DMS114 treated with DMSO at 0.1 percent for 48 hours (cell line): Measurements from ENCODE around the gene GPSM3.
A peak's percentile ranks its signal among the peaks of the same experiment; 100 is the strongest.

Source experiments
- DNase-seq: peaks from one replicate; lab custom pipeline; 2025; ENCODE audit not compliant: unreplicated experiment; lab: John Stamatoyannopoulos, UW

Gene GPSM3

GRCh38 chr6:32175711-32176475, 16.6 kb downstream of the GPSM3 start, which contains the start of gene AGPAT1:
Gene AGPAT1, minus strand, starts transcription at chr6:32176084. Its CDS starts 4,588 bp downstream, at chr6:32171496.
- DNase-seq: peak; percentile 96

- DNase-seq: no peak
Measured at GRCh38 chr6:32175322-32175710, 17.1 kb downstream of the GPSM3 start.

- no peak for DNase-seq
Measured at GRCh38 chr6:32174416-32174815, 18.0 kb downstream of the GPSM3 start.

GRCh38 chr6:32173051-32173727, 19.3 kb downstream of the GPSM3 start:
- no peak for DNase-seq

GRCh38 chr6:32171234-32171633, 21.2 kb downstream of the GPSM3 start:
- DNase-seq: no peak

- DNase-seq: no peak
Measured at GRCh38 chr6:32170294-32170693, 22.1 kb downstream of the GPSM3 start.

- no peak for DNase-seq
Measured at GRCh38 chr6:32168807-32169591, 23.4 kb downstream of the GPSM3 start.

GRCh38 chr6:32168350-32168749, 24.1 kb downstream of the GPSM3 start:
- no peak for DNase-seq

- no peak for DNase-seq
Measured at GRCh38 chr6:32167761-32168262, 24.6 kb downstream of the GPSM3 start.

GRCh38 chr6:32167154-32167760, 25.2 kb downstream of the GPSM3 start:
- DNase-seq: no peak

GRCh38 chr6:32166411-32167061, 25.9 kb downstream of the GPSM3 start:
- DNase-seq: no peak

- DNase-seq: no peak
Measured at GRCh38 chr6:32164295-32164694, 28.1 kb downstream of the GPSM3 start, which contains the start of gene EGFL8. Gene EGFL8, plus strand, starts transcription at chr6:32164595. Its CDS starts 1,571 bp downstream, at chr6:32166166.

GRCh38 chr6:32163559-32164258, 28.7 kb downstream of the GPSM3 start:
- no peak for DNase-seq

- no peak for DNase-seq
Measured at GRCh38 chr6:32158052-32158451, 34.4 kb downstream of the GPSM3 start.

- no peak for DNase-seq
Measured at GRCh38 chr6:32156891-32157290, 35.6 kb downstream of the GPSM3 start.

- peak; percentile 55 for DNase-seq
Measured at GRCh38 chr6:32154514-32155161, 37.8 kb downstream of the GPSM3 start.

GRCh38 chr6:32153564-32154513, 38.6 kb downstream of the GPSM3 start, which contains the start of gene PPT2:
Gene PPT2, plus strand, starts transcription at chr6:32154141. Its CDS starts 454 bp downstream, at chr6:32154595.
- peak; percentile 94 for DNase-seq
